Raji (cell line): ENCODE data around the gene GADD45G.

Source experiments
- POLR2A ChIP-seq: IDR thresholded peaks from 2 replicates; pipeline ENCODE4 v1.6.1; 2011; ENCODE audit warnings: low read depth, low read length, control low read depth; ENCODE audit not compliant: insufficient read depth

The GADD45G gene

DNA sequence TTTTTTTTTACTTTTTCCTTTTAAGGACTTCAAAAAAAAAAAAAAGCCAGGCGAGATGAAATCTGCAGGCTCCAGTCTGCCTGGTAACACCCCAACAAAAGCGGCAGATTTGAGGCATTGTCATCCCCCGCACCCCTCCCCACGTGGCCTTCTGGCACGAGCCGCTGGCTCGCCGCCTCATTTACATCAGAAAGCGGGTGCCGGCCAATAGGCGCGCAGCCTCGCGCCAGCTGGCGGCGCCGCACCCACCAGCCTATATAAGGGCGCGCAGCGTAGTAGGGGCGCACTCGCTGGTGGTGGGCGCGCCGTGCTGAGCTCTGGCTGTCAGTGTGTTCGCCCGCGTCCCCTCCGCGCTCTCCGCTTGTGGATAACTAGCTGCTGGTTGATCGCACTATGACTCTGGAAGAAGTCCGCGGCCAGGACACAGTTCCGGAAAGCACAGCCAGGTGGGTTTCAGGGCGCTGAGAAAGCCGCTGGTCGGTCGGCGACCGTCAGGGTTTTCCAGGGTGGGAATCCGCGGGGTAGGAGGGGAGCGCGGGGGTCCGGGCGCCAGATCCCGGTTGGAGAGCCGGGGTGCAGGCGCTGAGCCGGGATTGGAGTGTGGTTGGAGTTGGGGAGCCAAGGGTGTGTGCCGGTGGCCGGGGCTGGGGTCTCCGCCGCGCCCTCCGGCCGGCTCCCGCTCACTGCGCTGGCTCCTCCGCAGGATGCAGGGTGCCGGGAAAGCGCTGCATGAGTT is at the start of gene GADD45G:
GADD45G (plus strand) TSS at position 284 of the 736 bp plus-strand sequence; CDS start at position 394, 110 bp downstream.
- TF ChIP-seq POLR2A = no peak

DNA sequence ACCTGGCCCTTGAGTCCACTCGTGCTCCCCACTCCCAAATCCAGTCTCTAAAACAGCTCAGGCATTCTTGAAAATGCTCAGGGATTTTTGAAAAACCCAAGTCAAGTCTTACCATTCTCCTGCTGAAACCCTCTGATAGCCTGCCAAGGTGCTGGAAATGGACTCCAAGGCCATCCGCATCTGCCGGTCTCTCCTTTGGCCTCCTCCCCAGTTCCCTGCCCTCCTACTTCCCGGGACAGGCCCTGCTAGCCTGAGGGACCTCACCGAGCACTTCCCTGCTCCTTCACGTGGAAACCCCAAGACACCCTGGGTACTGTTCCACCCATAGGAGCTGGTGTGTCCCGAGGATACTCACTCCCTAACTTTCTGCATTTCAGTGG is 49.8 kb upstream of the GADD45G start:
- TF ChIP-seq POLR2A = no peak

DNA sequence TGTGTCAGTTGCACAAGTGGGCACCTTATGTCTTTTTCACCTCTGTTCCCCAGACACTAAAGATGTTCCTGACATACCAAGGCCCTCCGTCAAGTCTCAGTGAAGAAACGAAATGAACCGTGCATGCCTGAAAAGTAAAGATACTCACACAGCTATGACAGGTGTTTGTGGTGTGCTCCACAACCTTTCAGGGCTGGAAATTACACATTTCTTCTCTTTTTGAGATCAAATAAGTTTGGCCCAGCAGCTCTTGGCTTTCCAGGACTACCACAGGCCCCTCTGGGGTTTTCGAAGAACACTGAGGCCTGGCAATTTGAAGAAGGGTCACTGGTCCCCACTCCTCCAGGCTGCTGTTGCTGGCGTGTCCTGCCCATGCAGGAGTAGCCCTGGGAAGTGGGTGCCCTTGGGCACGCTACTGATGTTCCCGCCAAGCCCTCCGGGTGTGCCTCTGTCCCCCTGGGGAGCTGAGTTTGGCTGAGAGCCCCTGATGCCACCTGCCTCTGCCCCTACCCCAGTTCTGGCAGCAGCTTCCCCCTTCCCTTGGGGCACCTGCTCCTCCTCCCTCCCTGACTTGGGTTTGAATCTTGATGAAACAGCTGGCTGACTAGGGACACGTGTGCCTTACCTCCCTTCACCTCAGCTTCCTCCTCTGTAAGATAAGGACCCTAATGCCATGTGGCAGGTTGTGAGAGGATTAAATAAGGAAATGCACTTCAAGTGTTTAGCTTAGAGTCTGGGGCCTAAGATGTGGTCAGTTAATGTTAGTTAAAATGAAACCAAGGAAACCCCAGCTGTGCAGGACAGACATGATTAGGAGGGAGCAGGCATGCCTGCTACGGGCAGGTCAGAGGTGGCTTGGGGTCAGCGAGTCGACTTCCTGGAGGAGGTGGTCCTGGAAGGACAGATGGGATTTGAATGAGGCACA is 49.1 kb upstream of the GADD45G start:
- TF ChIP-seq POLR2A = no peak

- TF ChIP-seq POLR2A = no peak
These were observed 46.5 kb upstream of the GADD45G start for GRCh38 chr9:89558196-89558899.

DNA sequence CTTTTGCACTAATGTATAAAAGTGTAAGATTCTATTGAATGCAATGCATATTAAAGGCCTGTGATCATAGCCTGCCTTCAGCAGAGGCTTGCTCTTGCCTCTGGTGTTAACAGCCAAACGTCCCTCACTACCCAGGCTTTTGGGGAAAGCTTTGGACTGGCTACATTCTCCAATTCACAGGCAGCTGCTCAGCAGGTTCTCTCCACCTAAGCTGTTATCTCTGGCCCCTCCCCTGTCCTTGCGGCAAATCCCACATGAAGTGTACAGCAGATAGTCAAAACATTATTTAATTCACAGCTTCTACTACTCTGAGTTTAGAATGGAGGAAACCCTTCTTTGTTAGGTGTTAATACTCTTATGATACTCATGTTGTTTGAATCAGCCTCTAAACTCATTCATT is 45.9 kb upstream of the GADD45G start:
- TF ChIP-seq POLR2A = no peak

DNA sequence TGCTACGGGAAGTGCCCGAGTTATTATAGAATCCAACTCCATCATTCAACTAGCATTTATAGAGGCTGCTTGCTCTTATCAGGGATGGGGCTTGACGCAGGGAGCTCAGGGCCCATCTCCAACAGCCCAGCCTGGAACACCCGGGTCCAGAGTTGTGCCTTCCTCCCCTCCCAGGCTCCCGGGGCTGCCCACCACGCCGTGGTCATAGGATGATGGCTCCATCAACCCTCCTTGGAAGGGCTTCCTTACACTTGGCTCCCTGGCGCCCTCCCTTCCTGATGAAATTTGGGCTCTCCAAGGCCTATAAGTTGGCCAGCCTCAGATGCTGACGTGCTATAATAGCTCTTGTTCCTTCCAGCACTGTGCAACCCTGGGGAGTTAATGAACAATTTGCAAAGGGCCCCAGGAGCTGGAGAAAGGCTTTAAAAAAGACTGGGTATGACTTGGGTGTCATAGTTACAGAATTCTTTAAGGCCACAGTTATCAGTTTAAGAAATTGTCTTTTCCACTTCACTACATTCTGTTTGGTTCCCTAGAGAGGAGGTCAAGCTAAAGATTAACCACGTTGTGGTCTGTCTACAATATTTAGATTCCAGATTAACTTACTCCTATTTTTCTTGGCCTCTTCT is 42.5 kb upstream of the GADD45G start:
- TF ChIP-seq POLR2A = no peak

GRCh38 chr9:89563571-89564345 is 41.1 kb upstream of the GADD45G start:
- no peak for TF ChIP-seq POLR2A

DNA sequence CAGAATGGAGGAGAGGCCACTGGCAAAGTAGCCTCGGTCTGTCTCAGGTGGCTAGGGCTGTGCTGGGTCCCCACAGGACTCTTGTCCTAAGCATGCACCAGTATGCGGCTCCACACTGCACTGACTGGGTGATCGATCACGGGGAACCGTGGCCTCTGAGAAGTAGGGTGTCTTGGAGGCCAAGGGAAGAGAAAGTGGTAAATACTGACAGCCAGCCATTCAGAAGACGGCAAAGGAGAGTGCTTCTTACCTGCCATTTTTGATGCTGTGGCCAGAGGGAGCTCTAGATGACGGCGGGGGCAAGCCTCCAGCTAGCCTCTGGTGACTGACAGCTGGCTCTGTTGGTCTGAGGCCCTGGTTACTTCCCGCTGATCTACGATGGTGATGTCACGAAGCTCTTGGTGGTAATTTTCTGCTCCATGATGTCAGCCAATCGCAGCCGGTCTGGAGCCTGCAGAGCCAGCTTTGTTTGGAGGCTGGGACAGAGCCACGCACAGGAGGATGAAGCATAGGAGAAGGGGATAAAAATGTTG is 40.4 kb upstream of the GADD45G start:
- TF ChIP-seq POLR2A = no peak

- no peak for TF ChIP-seq POLR2A
These were observed 37.2 kb upstream of the GADD45G start for GRCh38 chr9:89567649-89568048.

GRCh38 chr9:89574309-89574708 is 30.5 kb upstream of the GADD45G start:
- no peak for TF ChIP-seq POLR2A

DNA sequence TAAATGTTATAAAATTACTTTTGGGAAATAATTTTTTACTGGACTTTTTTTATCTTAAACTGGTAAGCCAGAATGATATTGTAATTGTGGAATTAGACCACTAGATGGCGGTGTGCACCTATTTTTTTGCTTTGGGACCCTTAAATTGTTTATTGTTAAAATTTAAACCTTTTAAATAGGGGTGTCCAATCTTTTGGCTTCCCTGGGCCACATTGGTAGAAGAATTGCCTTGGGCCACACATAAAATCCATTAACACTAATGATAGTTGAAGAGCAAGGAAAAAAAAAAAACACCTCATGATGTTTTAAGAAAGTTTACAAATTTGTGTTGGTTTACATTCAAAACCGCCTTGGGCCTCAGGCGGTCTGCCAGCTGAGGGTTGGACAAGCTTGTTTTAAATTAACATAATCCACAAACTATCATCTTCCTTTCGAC is 28.4 kb upstream of the GADD45G start:
- TF ChIP-seq POLR2A = no peak

- TF ChIP-seq POLR2A = no peak
These were observed 27.4 kb upstream of the GADD45G start for GRCh38 chr9:89577363-89577762.

GRCh38 chr9:89579741-89580385 is 24.9 kb upstream of the GADD45G start:
- no peak for TF ChIP-seq POLR2A
